Liver (tissue), 9 donors: ENCODE measurements around the gene CTNNA2. TPM values are rescaled to one million over a fixed set of nuclear protein-coding genes. Genes with fewer than 3 reads are reported as not detected.

Experiments used
- DNase-seq: peaks from one replicate; pipeline ENCODE4 v3.0.0-alpha.2; 2017; ENCODE audit warnings: low spot score
- H3K27ac ChIP-seq, 2 donors: one replicate each; pipeline ENCODE4 v1.7.0; 2013; ENCODE audit warnings: inconsistent platforms in 2 of 2, low read length in 2 of 2, control low read depth in 1 of 2, low read depth in 1 of 2, mild to moderate bottlenecking in 1 of 2
- H3K27me3 ChIP-seq, 4 donors: one replicate each; pipeline versions ENCODE4 v1.6.1 to v1.7.0; 2013; ENCODE audit warnings: low read length in 3 of 4, inconsistent platforms in 1 of 4, mild to moderate bottlenecking in 1 of 4, moderate library complexity in 1 of 4; ENCODE audit not compliant: control insufficient read depth in 4 of 4, insufficient read depth in 4 of 4
- H3K36me3 ChIP-seq, 4 donors: one replicate each; pipeline versions ENCODE4 v1.6.1 to v1.7.0; 2013; ENCODE audit warnings: low read length in 3 of 4, mild to moderate bottlenecking in 3 of 4, low read depth in 1 of 4, moderate library complexity in 1 of 4; ENCODE audit not compliant: control insufficient read depth in 4 of 4, insufficient read depth in 3 of 4
- H3K4me1 ChIP-seq, 4 donors: one replicate each; pipeline versions ENCODE4 v1.6.1 to v1.7.0; 2013; ENCODE audit warnings: low read length in 3 of 4, mild to moderate bottlenecking in 3 of 4, moderate library complexity in 1 of 4; ENCODE audit not compliant: control insufficient read depth in 4 of 4, insufficient read depth in 4 of 4
- H3K4me3 ChIP-seq, 3 donors: one replicate each; pipeline versions ENCODE4 v1.6.1 to v1.7.0; 2013; ENCODE audit warnings: low read length in 3 of 3, control low read depth in 1 of 3, low read depth in 1 of 3, mild to moderate bottlenecking in 1 of 3
- H3K9ac ChIP-seq, 2 donors: one replicate each; pipeline ENCODE4 v1.7.0; 2013; ENCODE audit warnings: low read length in 2 of 2, mild to moderate bottlenecking in 2 of 2, moderate library complexity in 2 of 2, control low read depth in 1 of 2, low read depth in 1 of 2
- H3K9me3 ChIP-seq, 4 donors: one replicate each; pipeline versions ENCODE4 v1.6.1 to v1.7.0; 2013; ENCODE audit warnings: low read length in 3 of 4; ENCODE audit not compliant: control insufficient read depth in 4 of 4
- EGR1 ChIP-seq, 2 donors: IDR thresholded peaks; 2 replicates each; pipeline ENCODE4 v1.6.1; 2016 to 2018; ENCODE audit warnings: antibody characterized with exemption in 2 of 2, low read depth in 2 of 2
- FOXA1 ChIP-seq: IDR thresholded peaks from 2 replicates; pipeline ENCODE4 v1.6.1; 2016; ENCODE audit warnings: antibody characterized with exemption
- FOXA2 ChIP-seq: IDR thresholded peaks from 2 replicates; pipeline ENCODE4 v1.6.1; 2016; ENCODE audit warnings: antibody characterized with exemption
- GABPA ChIP-seq, 2 donors: IDR thresholded peaks in 1 of 2; conservative IDR thresholded peaks in 1 of 2; 2 replicates each; pipeline ENCODE4 v1.6.1; 2016; ENCODE audit warnings: antibody characterized with exemption in 2 of 2, mild to moderate bottlenecking in 1 of 2, moderate library complexity in 1 of 2
- HNF4G ChIP-seq: IDR thresholded peaks from 2 replicates; pipeline ENCODE4 v1.6.1; 2016; ENCODE audit warnings: antibody characterized with exemption
- RAD21 ChIP-seq, 2 donors: IDR thresholded peaks; 2 replicates each; pipeline ENCODE4 v1.6.1; 2016; ENCODE audit warnings: antibody characterized with exemption in 2 of 2, mild to moderate bottlenecking in 2 of 2
- RXRA ChIP-seq, 2 donors: IDR thresholded peaks; 2 replicates each; pipeline ENCODE4 v1.6.1; 2017 to 2018; ENCODE audit warnings: antibody characterized with exemption in 2 of 2, mild to moderate bottlenecking in 1 of 2
- SP1 ChIP-seq: IDR thresholded peaks from 2 replicates; pipeline ENCODE4 v1.6.1; 2018; ENCODE audit warnings: antibody characterized with exemption, mild to moderate bottlenecking
- YY1 ChIP-seq: IDR thresholded peaks from 2 replicates; pipeline ENCODE4 v1.6.1; 2016; ENCODE audit warnings: antibody characterized with exemption, mild to moderate bottlenecking
- WGBS: extraction: QIAGEN DNeasy Blood & Tissue Kit; methylation state at CpG from one replicate; pipeline ENCODE4 v1.1.7; 2013; 5-methylcytosine and 5-hydroxymethylcytosine counted together
- polyA plus RNA-seq, 2 donors: library from polyadenylated mRNA; stranded (reverse) in 1 of 2; unstranded in 1 of 2; fragments of 200-250 nt in 1 of 2; fragments of >200 nt in 1 of 2; fragmentation: Nextera tagmentation in 1 of 2; extraction: Ambion mirVana in 1 of 2; gene quantifications; one replicate each; pipeline versions ENCODE4 v1.2.1 to v1.2.3, GENCODE V29; 2013 to 2015
- total RNA-seq, 2 donors: library from RNA; depleted of rRNA; stranded (reverse); fragments of >200 nt; gene quantifications; one replicate each; pipeline ENCODE4 v1.2.3, GENCODE V29; 2014
- TF ChIP-seq, protein P1 (sequence below): IDR thresholded peaks from 2 replicates; pipeline ENCODE4 v1.6.1; 2016; ENCODE audit warnings: antibody characterized with exemption, mild to moderate bottlenecking
- TF ChIP-seq, protein P2 (sequence below): IDR thresholded peaks from 2 replicates; pipeline ENCODE4 v1.6.1; 2016; ENCODE audit warnings: antibody characterized with exemption
- TF ChIP-seq, protein P3 (sequence below): fragments of 150-350 bp; IDR thresholded peaks from 2 replicates; pipeline ENCODE4 v1.5.1; 2017; ENCODE audit warnings: improper control_type of control experiment, low read depth, low read length; ENCODE audit not compliant: missing input control
- TF ChIP-seq, protein P4 (sequence below): IDR thresholded peaks from 2 replicates; pipeline ENCODE4 v1.6.1; 2016; ENCODE audit warnings: antibody characterized with exemption
- TF ChIP-seq, protein P5 (sequence below): IDR thresholded peaks from 2 replicates; pipeline ENCODE4 v1.6.1; 2016; ENCODE audit warnings: antibody characterized with exemption
- donor health status: healthy.
- donor health status: healthy.
- donor health status: healthy.
- donor health status: healthy.
- donor health status: healthy.

The CTNNA2 gene
- total and polyA plus RNA-seq, 4 donors = 0.05 TPM; not detected in 3

DNA sequence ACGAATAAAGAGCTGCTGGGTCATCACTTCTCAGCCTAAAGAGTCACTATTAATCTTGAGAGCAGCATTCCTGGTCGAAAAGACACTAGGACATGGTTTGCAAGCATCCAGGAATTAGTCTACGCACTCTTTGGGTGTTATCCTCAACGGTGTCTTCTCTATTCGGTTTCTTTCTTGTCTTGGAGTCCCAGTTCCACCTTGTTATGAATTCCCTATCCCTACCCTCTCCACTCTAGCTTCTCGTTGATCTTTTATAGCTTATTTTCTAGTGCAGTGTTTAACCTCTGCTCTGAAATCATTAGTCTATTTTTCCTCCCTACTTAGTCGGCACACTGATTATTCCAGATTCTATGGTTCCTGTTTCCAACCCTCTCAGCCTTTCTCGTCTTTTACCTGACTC, 949.8 kb downstream of the CTNNA2 start (continued):
- TF ChIP-seq, protein P1, sequence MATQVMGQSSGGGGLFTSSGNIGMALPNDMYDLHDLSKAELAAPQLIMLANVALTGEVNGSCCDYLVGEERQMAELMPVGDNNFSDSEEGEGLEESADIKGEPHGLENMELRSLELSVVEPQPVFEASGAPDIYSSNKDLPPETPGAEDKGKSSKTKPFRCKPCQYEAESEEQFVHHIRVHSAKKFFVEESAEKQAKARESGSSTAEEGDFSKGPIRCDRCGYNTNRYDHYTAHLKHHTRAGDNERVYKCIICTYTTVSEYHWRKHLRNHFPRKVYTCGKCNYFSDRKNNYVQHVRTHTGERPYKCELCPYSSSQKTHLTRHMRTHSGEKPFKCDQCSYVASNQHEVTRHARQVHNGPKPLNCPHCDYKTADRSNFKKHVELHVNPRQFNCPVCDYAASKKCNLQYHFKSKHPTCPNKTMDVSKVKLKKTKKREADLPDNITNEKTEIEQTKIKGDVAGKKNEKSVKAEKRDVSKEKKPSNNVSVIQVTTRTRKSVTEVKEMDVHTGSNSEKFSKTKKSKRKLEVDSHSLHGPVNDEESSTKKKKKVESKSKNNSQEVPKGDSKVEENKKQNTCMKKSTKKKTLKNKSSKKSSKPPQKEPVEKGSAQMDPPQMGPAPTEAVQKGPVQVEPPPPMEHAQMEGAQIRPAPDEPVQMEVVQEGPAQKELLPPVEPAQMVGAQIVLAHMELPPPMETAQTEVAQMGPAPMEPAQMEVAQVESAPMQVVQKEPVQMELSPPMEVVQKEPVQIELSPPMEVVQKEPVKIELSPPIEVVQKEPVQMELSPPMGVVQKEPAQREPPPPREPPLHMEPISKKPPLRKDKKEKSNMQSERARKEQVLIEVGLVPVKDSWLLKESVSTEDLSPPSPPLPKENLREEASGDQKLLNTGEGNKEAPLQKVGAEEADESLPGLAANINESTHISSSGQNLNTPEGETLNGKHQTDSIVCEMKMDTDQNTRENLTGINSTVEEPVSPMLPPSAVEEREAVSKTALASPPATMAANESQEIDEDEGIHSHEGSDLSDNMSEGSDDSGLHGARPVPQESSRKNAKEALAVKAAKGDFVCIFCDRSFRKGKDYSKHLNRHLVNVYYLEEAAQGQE = no peak
- TF ChIP-seq, protein P2, sequence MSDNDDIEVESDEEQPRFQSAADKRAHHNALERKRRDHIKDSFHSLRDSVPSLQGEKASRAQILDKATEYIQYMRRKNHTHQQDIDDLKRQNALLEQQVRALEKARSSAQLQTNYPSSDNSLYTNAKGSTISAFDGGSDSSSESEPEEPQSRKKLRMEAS = no peak
- TF ChIP-seq, protein P3, sequence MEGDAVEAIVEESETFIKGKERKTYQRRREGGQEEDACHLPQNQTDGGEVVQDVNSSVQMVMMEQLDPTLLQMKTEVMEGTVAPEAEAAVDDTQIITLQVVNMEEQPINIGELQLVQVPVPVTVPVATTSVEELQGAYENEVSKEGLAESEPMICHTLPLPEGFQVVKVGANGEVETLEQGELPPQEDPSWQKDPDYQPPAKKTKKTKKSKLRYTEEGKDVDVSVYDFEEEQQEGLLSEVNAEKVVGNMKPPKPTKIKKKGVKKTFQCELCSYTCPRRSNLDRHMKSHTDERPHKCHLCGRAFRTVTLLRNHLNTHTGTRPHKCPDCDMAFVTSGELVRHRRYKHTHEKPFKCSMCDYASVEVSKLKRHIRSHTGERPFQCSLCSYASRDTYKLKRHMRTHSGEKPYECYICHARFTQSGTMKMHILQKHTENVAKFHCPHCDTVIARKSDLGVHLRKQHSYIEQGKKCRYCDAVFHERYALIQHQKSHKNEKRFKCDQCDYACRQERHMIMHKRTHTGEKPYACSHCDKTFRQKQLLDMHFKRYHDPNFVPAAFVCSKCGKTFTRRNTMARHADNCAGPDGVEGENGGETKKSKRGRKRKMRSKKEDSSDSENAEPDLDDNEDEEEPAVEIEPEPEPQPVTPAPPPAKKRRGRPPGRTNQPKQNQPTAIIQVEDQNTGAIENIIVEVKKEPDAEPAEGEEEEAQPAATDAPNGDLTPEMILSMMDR = no peak
- no peak for TF ChIP-seq SP1
- no peak for TF ChIP-seq RXRA (IDR thresholded peaks at IDR 0.05)
- no peak for TF ChIP-seq FOXA2
- TF ChIP-seq YY1 = no peak

DNA sequence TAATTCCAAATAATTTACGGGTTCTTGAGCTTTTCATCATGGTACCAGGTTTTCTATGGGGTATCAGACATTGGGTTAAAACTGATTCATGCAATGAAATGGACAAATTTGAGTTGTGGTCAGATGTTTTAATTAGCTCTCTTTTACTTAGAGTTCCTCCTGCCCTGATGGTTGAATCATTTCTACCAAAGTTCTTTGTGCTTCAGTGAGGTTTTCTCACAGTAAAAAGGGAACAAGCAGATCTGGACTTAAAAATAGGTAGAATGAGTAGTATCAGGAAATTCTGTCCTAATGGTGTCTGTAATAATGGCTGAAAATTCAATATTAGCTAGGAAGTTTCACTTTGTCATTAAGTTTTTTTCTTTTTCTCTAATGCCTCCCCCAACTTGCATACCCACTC, 951.4 kb downstream of the CTNNA2 start:
- DNase-seq = no peak
- Histone ChIP-seq H3K9ac (no peak overlapping the region), H3K4me1 (no peaks in the 10 kb centered on the region), H3K9me3 (no peaks in the 10 kb centered on the region), H3K36me3 (no peaks in the 10 kb centered on the region), H3K27ac (no peak overlapping the region), H3K27me3 (no peaks in the 10 kb centered on the region), H3K4me3 (no peak overlapping the region)
- TF ChIP-seq, protein P3 = no peak
- TF ChIP-seq EGR1 (IDR thresholded peaks at IDR 0.05; ENCODE audit: low read depth in 2 of 2) (no peak), GABPA (IDR thresholded peaks at IDR 0.05 in 1 of 2, conservative IDR thresholded peaks at IDR 0.05 in 1 of 2) (no peak), HNF4G (no peak), SP1 (no peak), RXRA (IDR thresholded peaks at IDR 0.05) (no peak), RAD21 (IDR thresholded peaks at IDR 0.05) (no peak), YY1 (no peak), FOXA2 (no peak), FOXA1 (no peak)
- TF ChIP-seq, protein P4, sequence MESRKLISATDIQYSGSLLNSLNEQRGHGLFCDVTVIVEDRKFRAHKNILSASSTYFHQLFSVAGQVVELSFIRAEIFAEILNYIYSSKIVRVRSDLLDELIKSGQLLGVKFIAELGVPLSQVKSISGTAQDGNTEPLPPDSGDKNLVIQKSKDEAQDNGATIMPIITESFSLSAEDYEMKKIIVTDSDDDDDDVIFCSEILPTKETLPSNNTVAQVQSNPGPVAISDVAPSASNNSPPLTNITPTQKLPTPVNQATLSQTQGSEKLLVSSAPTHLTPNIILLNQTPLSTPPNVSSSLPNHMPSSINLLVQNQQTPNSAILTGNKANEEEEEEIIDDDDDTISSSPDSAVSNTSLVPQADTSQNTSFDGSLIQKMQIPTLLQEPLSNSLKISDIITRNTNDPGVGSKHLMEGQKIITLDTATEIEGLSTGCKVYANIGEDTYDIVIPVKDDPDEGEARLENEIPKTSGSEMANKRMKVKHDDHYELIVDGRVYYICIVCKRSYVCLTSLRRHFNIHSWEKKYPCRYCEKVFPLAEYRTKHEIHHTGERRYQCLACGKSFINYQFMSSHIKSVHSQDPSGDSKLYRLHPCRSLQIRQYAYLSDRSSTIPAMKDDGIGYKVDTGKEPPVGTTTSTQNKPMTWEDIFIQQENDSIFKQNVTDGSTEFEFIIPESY = no peak
- TF ChIP-seq, protein P5, sequence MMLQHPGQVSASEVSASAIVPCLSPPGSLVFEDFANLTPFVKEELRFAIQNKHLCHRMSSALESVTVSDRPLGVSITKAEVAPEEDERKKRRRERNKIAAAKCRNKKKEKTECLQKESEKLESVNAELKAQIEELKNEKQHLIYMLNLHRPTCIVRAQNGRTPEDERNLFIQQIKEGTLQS = no peak
- TF ChIP-seq, protein P2 = no peak
- WGBS = 63% methylated on average over 1 of the region's 1 CpG
